OCI-LY1 (cell line): ENCODE data around the gene GCC1.
"Not testable (repeated sequence)": the region's sequence is repeated elsewhere in the genome, so short reads cannot be mapped to it uniquely, and the experiment has no call there.

ENCODE experiments used
- H2AFZ ChIP-seq: fragments of 200-600 bp; sonication (generic), shearing (Covaris generic); 2 replicates; pipeline ENCODE4 v1.6.0; 2014; ENCODE audit warnings: antibody characterized with exemption, mild to moderate bottlenecking, low read length
- H3F3A ChIP-seq: fragments of 200-600 bp; sonication (generic), shearing (Covaris generic); 2 replicates; pipeline ENCODE4 v1.6.0; 2014; ENCODE audit warnings: mild to moderate bottlenecking, antibody characterized with exemption, low read length, moderate library complexity; ENCODE audit not compliant: insufficient read depth
- H3K27ac ChIP-seq: fragments of 200-600 bp; sonication (generic); 2 replicates; pipeline ENCODE4 v1.5.1; 2014; ENCODE audit warnings: low read length, mixed run types, mild to moderate bottlenecking, low read depth; ENCODE audit not compliant: poor library complexity, severe bottlenecking
- H3K27me3 ChIP-seq: fragments of 200-600 bp; sonication (generic); 2 replicates; pipeline ENCODE4 v1.6.0; 2014; ENCODE audit warnings: antibody characterized with exemption, mild to moderate bottlenecking, low read length, moderate library complexity; ENCODE audit not compliant: insufficient read depth
- H3K36me3 ChIP-seq: fragments of 200-600 bp; sonication (generic); 2 replicates; pipeline ENCODE4 v1.6.1; 2014; ENCODE audit warnings: mild to moderate bottlenecking, antibody characterized with exemption, low read length, moderate library complexity, mixed read lengths; ENCODE audit not compliant: insufficient read depth
- H3K4me1 ChIP-seq: fragments of 200-600 bp; sonication (generic); 2 replicates; pipeline ENCODE4 v1.5.1; 2014; ENCODE audit warnings: mild to moderate bottlenecking, low read length, moderate library complexity; ENCODE audit not compliant: insufficient read depth, severe bottlenecking
- H3K4me2 ChIP-seq: fragments of 200-600 bp; sonication (generic), shearing (Covaris generic); 2 replicates; pipeline ENCODE4 v1.6.1; 2014; ENCODE audit warnings: low read length
- H3K4me3 ChIP-seq: fragments of 200-600 bp; sonication (generic); 2 replicates; pipeline ENCODE4 v1.5.1; 2014; ENCODE audit warnings: low read length, low read depth, mild to moderate bottlenecking, mixed read lengths; ENCODE audit not compliant: poor library complexity, severe bottlenecking
- H3K79me2 ChIP-seq: fragments of 200-600 bp; shearing (Covaris generic); 2 replicates; pipeline ENCODE4 v1.6.1; 2016; ENCODE audit warnings: mixed run types, low read length, mixed read lengths; ENCODE audit not compliant: insufficient read depth
- H3K9ac ChIP-seq: fragments of 200-600 bp; sonication (generic), shearing (Covaris generic); 2 replicates; pipeline ENCODE4 v1.6.1; 2014; ENCODE audit warnings: mild to moderate bottlenecking, low read length, mixed read lengths
- H3K9me2 ChIP-seq: fragments of 200-600 bp; sonication (generic), shearing (Covaris generic); 2 replicates; pipeline ENCODE4 v1.6.1; 2014; ENCODE audit warnings: low read depth, mild to moderate bottlenecking, low read length, mixed read lengths
- H3K9me3 ChIP-seq: fragments of 200-600 bp; shearing (Covaris generic); 2 replicates; pipeline ENCODE4 v1.6.1; 2014; ENCODE audit warnings: low read length, mixed read lengths
- H4K20me1 ChIP-seq: fragments of 200-600 bp; sonication (generic), shearing (Covaris generic); 2 replicates; pipeline ENCODE4 v1.6.0; 2016; ENCODE audit warnings: mild to moderate bottlenecking, low read length; ENCODE audit not compliant: insufficient read depth
- EZH2 ChIP-seq: fragments of 200-600 bp; sonication (generic), shearing (Covaris generic); IDR thresholded peaks from 2 replicates; pipeline ENCODE4 v1.8.0; 2017; ENCODE audit warnings: borderline replicate concordance, mixed run types, mild to moderate bottlenecking, antibody characterized with exemption, low read length, moderate library complexity, mixed read lengths
- TF ChIP-seq, protein P1 (sequence below): fragments of 200-600 bp; sonication (generic), shearing (Covaris generic); IDR thresholded peaks from 2 replicates; pipeline ENCODE4 v1.5.1; 2017; ENCODE audit warnings: mild to moderate bottlenecking, antibody characterized with exemption, low read length, moderate library complexity, mixed read lengths

GCC1 gene

DNA sequence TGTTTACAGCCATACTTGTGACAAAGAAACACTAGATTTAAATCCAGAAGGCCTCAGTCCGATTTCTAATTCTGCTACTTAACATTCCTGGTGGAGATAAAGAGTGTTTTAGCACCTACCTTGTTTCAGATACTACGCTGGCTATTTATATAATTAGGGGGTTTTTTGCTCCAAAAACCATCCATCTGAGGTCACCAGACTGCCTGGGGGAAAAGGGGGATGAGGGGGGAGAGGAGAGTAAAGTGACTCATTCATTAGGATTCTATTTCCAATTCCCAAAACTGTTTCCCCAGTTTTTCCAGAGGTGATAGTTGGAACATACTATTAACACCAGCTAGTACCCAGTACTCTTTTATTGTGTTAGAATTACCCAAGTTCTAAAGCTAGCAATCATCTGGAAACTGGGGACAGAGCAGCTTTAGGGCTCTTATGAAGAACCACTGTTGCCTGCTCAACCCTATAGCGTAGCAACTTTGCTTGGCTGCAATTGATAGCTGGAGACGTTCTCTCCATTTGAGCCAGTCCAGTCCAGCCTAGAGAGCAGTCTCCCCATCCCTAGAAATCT, 6.6 kb downstream of the GCC1 start:
- Histone ChIP-seq H3K9ac (no peak overlapping the region), H3K9me2 (no peaks in the 10 kb centered on the region), H3K9me3 (no peaks in the 10 kb centered on the region), H4K20me1 (no peaks in the 10 kb centered on the region), H3K4me3 (no peak overlapping the region), H3K79me2 (no peaks in the 10 kb centered on the region), H3K27me3 (no peaks in the 10 kb centered on the region), H3K4me1 (peaks cover 7% of the 10 kb centered on the region), H2AFZ (no peak overlapping the region), H3K4me2 (no peak overlapping the region), H3K36me3 (peaks cover 52% of the 10 kb centered on the region), H3F3A (no peaks in the 10 kb centered on the region), H3K27ac (no peak overlapping the region)
- TF ChIP-seq, protein P1, sequence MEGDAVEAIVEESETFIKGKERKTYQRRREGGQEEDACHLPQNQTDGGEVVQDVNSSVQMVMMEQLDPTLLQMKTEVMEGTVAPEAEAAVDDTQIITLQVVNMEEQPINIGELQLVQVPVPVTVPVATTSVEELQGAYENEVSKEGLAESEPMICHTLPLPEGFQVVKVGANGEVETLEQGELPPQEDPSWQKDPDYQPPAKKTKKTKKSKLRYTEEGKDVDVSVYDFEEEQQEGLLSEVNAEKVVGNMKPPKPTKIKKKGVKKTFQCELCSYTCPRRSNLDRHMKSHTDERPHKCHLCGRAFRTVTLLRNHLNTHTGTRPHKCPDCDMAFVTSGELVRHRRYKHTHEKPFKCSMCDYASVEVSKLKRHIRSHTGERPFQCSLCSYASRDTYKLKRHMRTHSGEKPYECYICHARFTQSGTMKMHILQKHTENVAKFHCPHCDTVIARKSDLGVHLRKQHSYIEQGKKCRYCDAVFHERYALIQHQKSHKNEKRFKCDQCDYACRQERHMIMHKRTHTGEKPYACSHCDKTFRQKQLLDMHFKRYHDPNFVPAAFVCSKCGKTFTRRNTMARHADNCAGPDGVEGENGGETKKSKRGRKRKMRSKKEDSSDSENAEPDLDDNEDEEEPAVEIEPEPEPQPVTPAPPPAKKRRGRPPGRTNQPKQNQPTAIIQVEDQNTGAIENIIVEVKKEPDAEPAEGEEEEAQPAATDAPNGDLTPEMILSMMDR: no peak
- no peak for TF ChIP-seq EZH2

DNA sequence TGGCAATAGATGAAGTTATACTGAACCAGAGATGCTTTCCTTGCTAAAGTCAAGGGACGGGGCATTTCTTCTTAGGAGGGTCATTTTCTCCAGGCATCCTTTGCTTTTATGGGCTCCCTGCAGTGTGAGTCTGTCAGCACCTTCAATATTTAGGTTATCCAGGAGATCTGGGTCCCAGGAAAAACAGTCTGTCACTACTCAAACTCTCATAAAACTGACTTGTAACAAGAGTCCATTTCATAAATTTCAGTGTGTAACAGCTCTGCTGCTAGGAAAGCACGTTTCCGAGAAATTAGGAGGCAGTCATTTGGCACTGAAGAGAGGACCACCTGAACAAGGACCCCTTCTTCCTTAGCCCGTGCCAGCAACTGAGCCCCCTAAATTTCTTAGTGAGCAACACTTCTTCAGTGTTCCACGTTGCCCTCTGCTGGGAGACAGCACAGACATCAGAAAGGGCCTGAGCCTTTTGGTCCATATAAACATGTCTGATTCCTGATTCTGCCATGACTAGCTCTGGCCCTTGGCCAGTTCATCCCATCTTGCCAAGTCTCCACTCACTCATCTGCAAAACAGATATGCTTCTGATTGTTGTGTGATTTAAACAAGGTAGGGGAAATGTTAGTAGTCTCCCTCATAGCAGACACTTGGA, 7.2 kb downstream of the GCC1 start:
- no peak overlapping the region for H3K4me2 ChIP-seq
- no peak overlapping the region for H2AFZ ChIP-seq
- H3K9ac ChIP-seq: no peak overlapping the region
- no peak overlapping the region for H3K27ac ChIP-seq
- H3K36me3 ChIP-seq: peaks cover 51% of the 10 kb centered on the region
- H3K4me1 ChIP-seq: peaks cover under 1% of the 10 kb centered on the region
- H3K9me3 ChIP-seq: no peaks in the 10 kb centered on the region
- no peaks in the 10 kb centered on the region for H3F3A ChIP-seq
- no peak for TF ChIP-seq EZH2
- TF ChIP-seq, protein P1: peak; percentile 50; the same call in 1 of the 2 replicates
- no peaks in the 10 kb centered on the region for H4K20me1 ChIP-seq
- H3K79me2 ChIP-seq: no peaks in the 10 kb centered on the region
- H3K27me3 ChIP-seq: no peaks in the 10 kb centered on the region
- H3K4me3 ChIP-seq: no peak overlapping the region
- H3K9me2 ChIP-seq: no peaks in the 10 kb centered on the region

DNA sequence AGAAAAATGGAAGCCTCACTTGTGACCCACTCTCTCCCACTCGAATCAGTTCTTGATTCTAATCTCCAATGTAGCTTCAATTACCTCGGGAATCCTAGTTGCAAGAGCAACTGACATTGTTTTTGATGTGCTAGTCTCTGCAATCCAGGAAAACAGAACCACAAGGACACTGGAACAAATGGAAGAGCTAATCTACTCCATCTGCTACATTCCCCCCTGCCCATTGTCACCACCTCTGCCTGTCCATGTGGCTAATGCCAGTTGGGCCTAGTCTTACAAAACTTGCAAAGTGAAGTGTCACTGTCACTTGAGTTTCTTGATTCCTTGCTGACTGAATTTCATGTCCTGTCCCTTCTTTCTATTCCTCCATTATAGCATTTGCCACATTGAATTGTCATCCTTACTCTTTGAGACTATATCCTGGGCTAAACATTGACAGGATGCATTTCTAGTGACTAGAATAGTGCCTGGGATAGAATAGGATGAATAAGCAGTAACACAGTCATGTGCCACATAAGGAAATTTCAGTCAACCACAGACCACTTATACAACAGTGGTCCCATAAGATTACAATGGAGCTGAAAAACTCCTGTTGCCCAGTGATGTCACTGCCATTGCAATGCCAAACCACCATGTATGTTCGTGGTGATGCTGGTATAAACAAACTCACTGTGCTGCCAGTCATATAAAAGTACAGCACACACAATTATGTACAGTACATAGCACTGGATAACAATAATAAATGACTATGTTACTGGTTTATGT, 13.5 kb downstream of the GCC1 start:
- H3K4me2 ChIP-seq: no peak overlapping the region
- H3K79me2 ChIP-seq: no peaks in the 10 kb centered on the region
- no peak overlapping the region for H3K27ac ChIP-seq
- no peaks in the 10 kb centered on the region for H3K27me3 ChIP-seq
- H3K4me1 ChIP-seq: no peaks in the 10 kb centered on the region
- H2AFZ ChIP-seq: no peak overlapping the region
- no peaks in the 10 kb centered on the region for H4K20me1 ChIP-seq
- TF ChIP-seq, protein P1: no peak
- no peak for TF ChIP-seq EZH2
- no peak overlapping the region for H3K4me3 ChIP-seq
- no peaks in the 10 kb centered on the region for H3F3A ChIP-seq
- no peak overlapping the region for H3K9ac ChIP-seq
- no peaks in the 10 kb centered on the region for H3K9me3 ChIP-seq
- H3K9me2 ChIP-seq: no peaks in the 10 kb centered on the region
- H3K36me3 ChIP-seq: no peaks in the 10 kb centered on the region

DNA sequence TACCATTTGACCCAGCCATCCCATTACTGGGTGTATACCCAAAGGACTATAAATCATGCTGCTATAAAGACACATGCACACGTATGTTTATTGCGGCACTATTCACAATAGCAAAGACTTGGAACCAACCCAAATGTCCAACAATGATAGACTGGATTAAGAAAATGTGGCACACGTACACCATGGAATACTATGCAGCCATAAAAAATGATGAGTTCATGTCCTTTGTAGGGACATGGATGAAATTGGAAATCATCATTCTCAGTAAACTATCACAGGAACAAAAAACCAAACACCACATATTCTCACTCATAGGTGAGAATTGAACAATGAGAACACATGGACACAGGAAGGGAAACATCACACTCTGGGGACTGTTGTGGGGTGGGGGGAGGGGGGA, 17.4 kb downstream of the GCC1 start:
- not testable (repeated sequence) for H4K20me1 ChIP-seq, H3K9me2 ChIP-seq, H3K9ac ChIP-seq, H3K27me3 ChIP-seq, H3K4me1 ChIP-seq, H3F3A ChIP-seq, H3K36me3 ChIP-seq, H3K4me3 ChIP-seq, H3K4me2 ChIP-seq, H3K9me3 ChIP-seq, H3K79me2 ChIP-seq, H2AFZ ChIP-seq, H3K27ac ChIP-seq
